CD4-positive, alpha-beta T cell treated with Interleukin-2 at 100 ng/mL for 4 hours (primary cell): Measurements from ENCODE around the gene PDE3A.

ENCODE experiments used
- DNase-seq: peaks from one replicate; pipeline ENCODE4 v3.0.0-alpha.2; 2020; ENCODE audit warnings: low spot score

PDE3A gene

DNA sequence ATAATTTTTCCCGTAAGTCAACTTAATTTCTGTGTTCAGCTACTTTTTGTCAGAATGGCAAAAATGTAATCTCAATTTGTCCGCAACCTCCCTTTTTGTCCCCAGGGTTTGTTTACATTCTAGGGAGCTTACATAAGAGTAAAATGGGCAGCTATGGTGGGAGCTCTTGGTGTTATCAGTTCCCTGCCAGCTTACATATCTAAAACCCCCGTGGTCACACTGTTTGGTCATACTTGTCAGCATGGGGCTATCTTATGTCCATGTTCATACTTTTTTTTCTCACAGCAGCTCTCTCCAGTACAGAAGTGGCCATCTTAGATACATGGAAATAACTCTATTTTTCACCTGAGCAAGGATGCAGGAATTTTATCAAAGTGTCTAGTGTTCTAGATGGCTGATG lies 343.5 kb downstream of the PDE3A start:
- DNase-seq, result no peak

DNA sequence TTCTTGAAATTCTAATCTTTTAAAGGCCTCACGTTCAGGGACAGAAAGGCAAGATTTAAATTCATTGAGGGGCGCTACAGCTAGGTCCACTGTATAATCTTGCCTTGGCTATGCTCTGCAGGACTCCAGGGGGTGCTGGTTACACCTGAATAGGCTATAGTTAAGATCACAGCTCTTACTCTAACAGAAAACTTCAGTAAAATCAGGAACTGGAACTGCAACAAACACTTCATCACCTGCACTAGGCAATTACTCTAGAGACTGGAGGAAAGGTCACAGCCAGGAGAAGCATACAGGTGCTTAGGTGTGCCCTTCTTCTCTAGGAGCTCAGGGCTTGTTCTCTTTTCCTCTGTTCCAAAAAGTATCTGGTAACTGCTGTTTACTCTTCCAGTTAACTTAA lies 347.7 kb downstream of the PDE3A start:
- DNase-seq, result no peak

DNA sequence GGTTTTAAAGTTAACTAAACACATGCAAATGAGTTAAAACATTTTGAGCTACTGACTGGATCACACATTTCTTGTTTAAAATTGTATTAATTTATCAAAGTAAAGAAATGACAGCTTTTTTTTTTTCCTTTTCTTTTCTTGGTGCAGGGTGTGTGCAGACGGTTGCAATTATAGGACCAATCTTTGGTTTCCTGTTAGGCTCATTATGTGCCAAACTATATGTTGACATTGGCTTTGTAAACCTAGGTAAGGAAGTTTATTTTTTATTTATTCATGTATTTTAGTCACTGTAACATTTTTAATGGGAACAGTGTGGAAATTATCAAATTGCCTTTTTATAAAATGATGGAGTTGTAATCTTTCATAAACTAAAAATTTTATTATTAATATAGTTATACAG lies 348.6 kb downstream of the PDE3A start:
- no peak for DNase-seq

DNA sequence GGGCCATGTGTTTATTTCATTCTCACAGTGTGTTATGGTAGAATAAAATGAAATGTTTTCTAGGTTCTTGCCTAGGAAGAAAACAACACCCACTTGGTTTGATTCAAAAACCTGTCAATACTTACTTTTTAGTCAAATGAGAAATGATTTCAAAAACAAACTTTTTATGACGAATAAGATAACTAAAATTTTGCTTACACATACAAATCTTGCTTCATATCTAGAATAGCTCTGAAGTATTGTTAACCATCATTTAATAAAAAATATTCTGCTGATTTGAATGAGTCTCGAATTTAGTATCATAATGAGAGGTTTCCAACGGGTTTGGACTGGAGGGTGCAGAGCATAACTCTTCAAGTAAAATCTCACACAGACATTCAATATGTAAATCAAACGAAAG lies 350.0 kb downstream of the PDE3A start:
- no peak for DNase-seq

DNA sequence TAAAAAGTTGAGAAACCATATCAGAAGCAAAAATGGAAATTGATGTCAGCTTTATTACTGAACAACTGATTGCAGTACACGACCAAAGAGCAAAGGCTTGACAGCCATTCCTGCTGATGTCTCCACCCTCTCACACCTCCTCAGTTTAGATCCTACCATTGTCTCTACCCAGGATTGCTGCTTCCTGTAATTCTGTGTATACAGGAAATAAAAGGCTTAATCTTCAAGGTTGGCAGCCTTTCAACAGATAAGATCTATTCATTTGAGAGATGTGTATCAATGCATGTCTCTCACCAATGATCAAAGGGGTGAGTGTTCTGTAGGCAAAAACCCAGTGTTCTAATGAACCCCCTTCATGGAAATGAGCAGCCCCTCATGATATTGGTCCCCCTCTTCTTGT lies 353.8 kb downstream of the PDE3A start:
- DNase-seq, result no peak

DNA sequence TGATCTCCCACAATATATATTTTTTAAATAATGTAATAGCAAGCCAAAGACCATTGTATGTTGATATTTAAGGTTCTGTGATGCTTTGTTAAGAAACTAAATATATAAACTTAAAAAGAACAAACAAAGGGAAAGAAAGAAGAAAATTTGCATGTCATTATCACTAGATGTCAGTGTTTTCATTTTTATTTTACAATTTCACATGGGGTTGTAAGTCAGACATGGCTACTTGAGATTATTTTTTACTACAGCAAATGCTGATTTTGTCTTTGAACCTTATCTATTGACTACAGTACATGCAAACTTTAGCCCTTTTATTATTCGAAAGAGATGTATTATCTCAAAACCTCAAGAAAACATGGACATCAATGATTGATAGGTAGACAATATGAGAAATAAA lies 362.9 kb downstream of the PDE3A start:
- DNase-seq, result no peak
